K562 (cell line): Measurements from ENCODE around the gene INTS1. TPM values are rescaled to one million over a fixed set of nuclear protein-coding genes. Genes with fewer than 3 reads are reported as not detected.

ENCODE experiments used
- ATF4 ChIP-seq: fragments of 450-650 bp; formaldehyde crosslinking; IDR thresholded peaks from 2 replicates; pipeline ENCODE4 v1.4.0; 2022; ENCODE audit warnings: mild to moderate bottlenecking, moderate library complexity
- CTCF ChIP-seq, 3 experiments: IDR thresholded peaks in 2 of 3; conservative IDR thresholded peaks in 1 of 3; 2 replicates each; pipeline ENCODE4 v1.5.1; 2011 to 2012; ENCODE audit warnings: low read length in 3 of 3, mild to moderate bottlenecking in 3 of 3, control low read depth in 2 of 3, improper control_type of control experiment in 1 of 3, inconsistent platforms in 1 of 3, low read depth in 1 of 3, mixed read lengths in 1 of 3, moderate library complexity in 1 of 3; ENCODE audit not compliant: insufficient read depth in 2 of 3
- ELK3 ChIP-seq: fragments of 450-650 bp; formaldehyde crosslinking; IDR thresholded peaks from 2 replicates; pipeline ENCODE4 v1.4.0; 2020; ENCODE audit warnings: mild to moderate bottlenecking
- ESRRB ChIP-seq: fragments of 250-450 bp; sonication (Bioruptor Pico); IDR thresholded peaks from 2 replicates; pipeline ENCODE4 v1.5.0; 2020; ENCODE audit warnings: mild to moderate bottlenecking, moderate library complexity, borderline replicate concordance
- HMGN3 ChIP-seq: IDR thresholded peaks from 2 replicates; pipeline ENCODE4 v1.6.1; 2011; ENCODE audit warnings: borderline replicate concordance, low read depth, mild to moderate bottlenecking, mixed read lengths, low read length; ENCODE audit not compliant: insufficient read length; ENCODE audit errors: extremely low read depth
- POLR3G ChIP-seq: IDR thresholded peaks from 2 replicates; pipeline ENCODE4 v1.6.1; 2011; ENCODE audit not compliant: insufficient read length, insufficient replicate concordance; ENCODE audit errors: extremely low read depth
- RBFOX2 ChIP-seq: fragments of 200-400 bp; formaldehyde crosslinking; IDR thresholded peaks from 2 replicates; pipeline ENCODE4 v1.6.1; 2017; ENCODE audit warnings: low read depth, mild to moderate bottlenecking, low read length, moderate library complexity
- SAP30 ChIP-seq: fragments of 200-600 bp; sonication (generic); IDR thresholded peaks from 2 replicates; pipeline ENCODE4 v1.6.1; 2012; ENCODE audit warnings: borderline replicate concordance, low read depth, mild to moderate bottlenecking, moderate library complexity, low read length, control low read depth, inconsistent platforms; ENCODE audit not compliant: insufficient read depth, poor library complexity, severe bottlenecking
- SMAD4 ChIP-seq: fragments of 250-450 bp; sonication (Bioruptor Pico); conservative IDR thresholded peaks from 2 replicates; pipeline ENCODE4 v1.8.0; 2021; ENCODE audit warnings: inconsistent platforms, mild to moderate bottlenecking, moderate library complexity
- SMARCA5 ChIP-seq: fragments of 450-650 bp; IDR thresholded peaks from 2 replicates; pipeline ENCODE4 v1.6.1; 2016
- TGIF2 ChIP-seq: sonication (generic); formaldehyde crosslinking; IDR thresholded peaks from 2 replicates; pipeline ENCODE4 v1.8.1; 2022; ENCODE audit warnings: mild to moderate bottlenecking, missing genetic modification reagents, moderate library complexity
- ZBTB11 ChIP-seq, 3 experiments: fragments of 200-800 bp in 1 of 3; fragments of 250-450 bp in 1 of 3; fragments of 450-650 bp in 1 of 3; sonication (Bioruptor Pico) in 1 of 3; sonication (Bioruptor generic) in 1 of 3; formaldehyde crosslinking in 1 of 3; IDR thresholded peaks; 2 replicates each; pipeline versions ENCODE4 v1.6.1 to v1.8.0; 2016 to 2022; ENCODE audit warnings: mild to moderate bottlenecking in 2 of 3, missing genetic modification characterization in 2 of 3, missing compliant biosample characterization in 1 of 3, moderate library complexity in 1 of 3
- ZBTB26 ChIP-seq: fragments of 450-650 bp; formaldehyde crosslinking; IDR thresholded peaks from 2 replicates; pipeline ENCODE4 v1.4.0; 2022; ENCODE audit warnings: missing genetic modification characterization
- ZNF311 ChIP-seq: fragments of 250-450 bp; sonication (Bioruptor Pico); IDR thresholded peaks from 2 replicates; pipeline ENCODE4 v1.4.0; 2020; ENCODE audit warnings: mild to moderate bottlenecking, moderate library complexity
- ZNF316 ChIP-seq: fragments of 450-650 bp; IDR thresholded peaks from 2 replicates; pipeline ENCODE4 v1.6.1; 2016
- ZNF780A ChIP-seq: fragments of 250-450 bp; sonication (Bioruptor Pico); IDR thresholded peaks from 2 replicates; pipeline ENCODE4 v1.5.0; 2021; ENCODE audit warnings: mild to moderate bottlenecking
- polyA plus RNA-seq, 8 experiments: library from polyadenylated mRNA; depleted of rRNA in 4 of 8; stranded (reverse) in 5 of 8; unstranded in 3 of 8; fragments of >200 nt; fragmentation: Nextera tagmentation in 2 of 8; fragmentation: Illumina TruSeq in 1 of 8; extraction: Ambion mirVana in 2 of 8; extraction: Trizol in 1 of 8; gene quantifications; 2 replicates each; pipeline versions ENCODE4 v1.2.1 to v1.2.3, GENCODE V29; 2011 to 2014; ENCODE audit warnings: inconsistent platforms in 1 of 8, missing spikeins in 1 of 8
- total RNA-seq, 7 experiments: library from RNA; depleted of rRNA in 6 of 7; stranded (reverse); fragments of >200 nt in 6 of 7; fragmentation: Illumina TruSeq in 2 of 7; extraction: Trizol in 2 of 7; gene quantifications; 2 replicates each; pipeline versions ENCODE4 v1.2.1 to v1.2.3, GENCODE V29; 2011 to 2021; ENCODE audit warnings: low replicate concordance in 1 of 7
- TF ChIP-seq, protein P1 (sequence below): sonication (generic); formaldehyde crosslinking; IDR thresholded peaks from 2 replicates; pipeline ENCODE4 v1.8.0; 2022; ENCODE audit warnings: mild to moderate bottlenecking, missing genetic modification reagents

Gene INTS1
- total and polyA plus RNA-seq, 9 of the 15 experiments (the other 6 are each of a cell fraction or from before 2014, with no cell fraction given) = 0.34 to 119 (median 18.5) TPM

- no peak for TF ChIP-seq ZBTB11 (CRISPR knock-in tag; IDR thresholded peaks at IDR 0.05)
- no peak for TF ChIP-seq ZNF780A (CRISPR knock-in tag)
- TF ChIP-seq CTCF (IDR thresholded peaks at IDR 0.05 in 2 of 3, conservative IDR thresholded peaks at IDR 0.05 in 1 of 3; ENCODE audit: insufficient read depth in 2 of 3, low read depth in 1 of 3, low read length in 3 of 3) = peak; percentile 85 to 92 (median 87)
- 0 out of 2 replicates have a peak, but pooled peaks have one; percentile 17 for TF ChIP-seq RBFOX2
- TF ChIP-seq, protein P1, sequence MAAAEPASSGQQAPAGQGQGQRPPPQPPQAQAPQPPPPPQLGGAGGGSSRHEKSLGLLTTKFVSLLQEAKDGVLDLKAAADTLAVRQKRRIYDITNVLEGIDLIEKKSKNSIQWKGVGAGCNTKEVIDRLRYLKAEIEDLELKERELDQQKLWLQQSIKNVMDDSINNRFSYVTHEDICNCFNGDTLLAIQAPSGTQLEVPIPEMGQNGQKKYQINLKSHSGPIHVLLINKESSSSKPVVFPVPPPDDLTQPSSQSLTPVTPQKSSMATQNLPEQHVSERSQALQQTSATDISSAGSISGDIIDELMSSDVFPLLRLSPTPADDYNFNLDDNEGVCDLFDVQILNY (CRISPR knock-in tag) = no peak
- no peak for TF ChIP-seq ESRRB (CRISPR knock-in tag)
- no peak for TF ChIP-seq ATF4 (CRISPR knock-in tag)
- TF ChIP-seq SAP30 = no peak
- no peak for TF ChIP-seq POLR3G
- no peak for TF ChIP-seq ZNF311 (CRISPR knock-in tag)
- TF ChIP-seq SMARCA5 = peak; percentile 56; the same call in 1 of the 2 replicates
- no peak for TF ChIP-seq ZBTB26 (CRISPR knock-in tag)
- no peak for TF ChIP-seq TGIF2
- no peak for TF ChIP-seq ELK3 (CRISPR knock-in tag)
- TF ChIP-seq SMAD4 (CRISPR knock-in tag) = no peak
- TF ChIP-seq HMGN3 = peak; percentile 27
- TF ChIP-seq ZNF316 = no peak
Measured at GRCh38 chr7:1432411-1433082, 71.6 kb downstream of the INTS1 start (continued).
